ENCODE data around the gene MRE11.
"Not testable (repeated sequence)": the region's sequence is repeated elsewhere in the genome, so short reads cannot be mapped to it uniquely, and the experiment has no call there.

Gene MRE11

GRCh38 chr11:94405062-94405833, 88.4 kb downstream of the MRE11 start:
- Histone ChIP-seq H3K9me3 (ENCODE audit: control insufficient read depth, insufficient read depth, low read length) (no peaks in the 10 kb centered on the region), H3K27me3 (ENCODE audit: control insufficient read depth, insufficient read depth, low read length) (peaks cover 28% of the 10 kb centered on the region), H3K36me3 (ENCODE audit: control insufficient read depth, insufficient read depth, low read length) (no peaks in the 10 kb centered on the region), H3K9ac (ENCODE audit: low read depth, low read length) (no peak overlapping the region), H3K4me3 (ENCODE audit: low read depth, low read length) (no peak overlapping the region), H3K4me1 (ENCODE audit: control insufficient read depth, insufficient read depth, low read length) (no peaks in the 10 kb centered on the region)

DNA sequence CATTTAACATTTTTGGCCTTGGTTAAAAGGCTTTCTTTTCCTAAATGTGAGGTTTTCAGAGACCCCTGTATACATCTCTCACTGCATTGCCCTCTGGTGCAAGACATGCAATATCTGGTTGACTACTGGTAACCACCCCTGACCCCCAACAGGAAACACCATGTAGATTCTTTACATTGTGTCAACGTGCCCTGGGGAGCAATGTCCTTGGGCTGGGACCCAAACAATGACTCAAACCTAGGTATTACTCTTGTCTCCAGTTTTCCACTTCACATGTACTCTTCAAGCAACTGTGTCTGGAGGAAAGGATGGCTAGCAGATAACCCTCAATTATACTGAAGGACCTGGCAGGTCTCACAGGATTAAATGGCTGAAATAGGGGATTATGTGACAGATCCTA, 91.3 kb downstream of the MRE11 start:
- Histone ChIP-seq H3K36me3 (ENCODE audit: control insufficient read depth, insufficient read depth, low read length) (no peaks in the 10 kb centered on the region), H3K9me3 (ENCODE audit: control insufficient read depth, insufficient read depth, low read length) (no peaks in the 10 kb centered on the region), H3K9ac (ENCODE audit: low read depth, low read length) (no peak overlapping the region), H3K27me3 (ENCODE audit: control insufficient read depth, insufficient read depth, low read length) (peaks cover 46% of the 10 kb centered on the region), H3K4me3 (ENCODE audit: low read depth, low read length) (no peak overlapping the region), H3K4me1 (ENCODE audit: control insufficient read depth, insufficient read depth, low read length) (no peaks in the 10 kb centered on the region)

GRCh38 chr11:94401773-94402265, 91.8 kb downstream of the MRE11 start:
- Histone ChIP-seq H3K9ac (ENCODE audit: low read depth, low read length) (no peak overlapping the region), H3K27me3 (ENCODE audit: control insufficient read depth, insufficient read depth, low read length) (peaks cover 46% of the 10 kb centered on the region), H3K4me3 (ENCODE audit: low read depth, low read length) (peak overlapping the region; percentile 68), H3K9me3 (ENCODE audit: control insufficient read depth, insufficient read depth, low read length) (no peaks in the 10 kb centered on the region), H3K4me1 (ENCODE audit: control insufficient read depth, insufficient read depth, low read length) (no peaks in the 10 kb centered on the region), H3K36me3 (ENCODE audit: control insufficient read depth, insufficient read depth, low read length) (no peaks in the 10 kb centered on the region)

DNA sequence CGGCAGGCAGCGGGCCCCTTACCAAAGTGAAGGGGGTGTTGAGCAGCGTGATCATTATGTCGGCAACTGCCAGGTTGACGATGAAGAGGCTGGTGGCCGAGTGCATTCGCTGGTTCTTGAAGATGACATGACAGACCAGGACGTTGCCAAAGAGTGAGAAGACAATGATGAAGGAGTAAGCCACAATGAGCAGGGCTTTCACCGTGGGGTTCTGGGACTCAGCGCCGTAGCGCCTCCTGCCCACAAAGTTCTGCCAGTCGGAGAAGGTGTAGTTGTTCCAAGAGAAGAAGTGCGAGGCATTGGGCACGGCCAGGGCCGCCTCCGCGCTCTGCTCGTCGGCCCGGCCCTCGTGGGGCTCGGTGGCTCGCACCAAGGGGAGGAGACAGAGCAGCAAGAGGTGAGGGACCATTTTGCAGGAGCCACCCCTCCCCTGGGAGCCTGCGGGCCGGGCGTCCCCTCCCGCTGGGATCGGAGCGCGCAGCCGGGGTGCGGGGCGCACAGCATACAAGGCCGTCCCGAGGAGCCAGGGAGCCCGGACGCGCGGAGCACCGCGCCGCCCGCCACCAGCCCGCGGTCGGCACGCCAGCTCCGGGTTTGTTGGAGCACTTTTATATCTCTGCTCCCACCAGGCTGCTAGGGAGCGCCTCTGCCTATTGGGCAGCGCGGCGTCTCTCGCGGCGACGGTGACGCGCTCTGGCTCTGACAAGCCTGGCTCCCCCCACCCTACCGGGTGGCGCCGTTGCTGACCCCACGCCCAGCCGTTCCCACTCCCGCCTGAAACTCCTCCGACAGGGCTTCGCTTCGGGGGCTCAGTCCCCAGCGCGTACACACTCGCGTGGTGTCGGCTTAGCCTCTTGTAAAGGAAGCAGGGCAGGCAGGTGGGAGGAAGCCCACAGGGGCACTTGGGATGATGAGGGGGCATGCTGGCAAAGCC, 92.5 kb downstream of the MRE11 start, which contains the start of gene GPR83:
Gene GPR83, minus strand, starts transcription at position 581 of the 934 bp plus-strand sequence. Its CDS starts 172 bp downstream, at position 409.
- Histone ChIP-seq H3K36me3 (ENCODE audit: control insufficient read depth, insufficient read depth, low read length) (no peaks in the 10 kb centered on the region), H3K27me3 (ENCODE audit: control insufficient read depth, insufficient read depth, low read length) (peaks cover 46% of the 10 kb centered on the region), H3K4me1 (ENCODE audit: control insufficient read depth, insufficient read depth, low read length) (no peaks in the 10 kb centered on the region), H3K9me3 (ENCODE audit: control insufficient read depth, insufficient read depth, low read length) (no peaks in the 10 kb centered on the region), H3K9ac (ENCODE audit: low read depth, low read length) (no peak within 1 kb of the TSS), H3K4me3 (ENCODE audit: low read depth, low read length) (peak within 1 kb of the TSS; percentile 68)

- peak overlapping the region; percentile 68 for H3K4me3 ChIP-seq (ENCODE audit: low read depth, low read length)
- H3K27me3 ChIP-seq (ENCODE audit: control insufficient read depth, insufficient read depth, low read length) = peaks cover 46% of the 10 kb centered on the region
- no peaks in the 10 kb centered on the region for H3K4me1 ChIP-seq (ENCODE audit: control insufficient read depth, insufficient read depth, low read length)
- H3K9ac ChIP-seq (ENCODE audit: low read depth, low read length) = no peak overlapping the region
- no peaks in the 10 kb centered on the region for H3K36me3 ChIP-seq (ENCODE audit: control insufficient read depth, insufficient read depth, low read length)
- no peaks in the 10 kb centered on the region for H3K9me3 ChIP-seq (ENCODE audit: control insufficient read depth, insufficient read depth, low read length)
Observed at GRCh38 chr11:94400457-94400838, 93.2 kb downstream of the MRE11 start.

DNA sequence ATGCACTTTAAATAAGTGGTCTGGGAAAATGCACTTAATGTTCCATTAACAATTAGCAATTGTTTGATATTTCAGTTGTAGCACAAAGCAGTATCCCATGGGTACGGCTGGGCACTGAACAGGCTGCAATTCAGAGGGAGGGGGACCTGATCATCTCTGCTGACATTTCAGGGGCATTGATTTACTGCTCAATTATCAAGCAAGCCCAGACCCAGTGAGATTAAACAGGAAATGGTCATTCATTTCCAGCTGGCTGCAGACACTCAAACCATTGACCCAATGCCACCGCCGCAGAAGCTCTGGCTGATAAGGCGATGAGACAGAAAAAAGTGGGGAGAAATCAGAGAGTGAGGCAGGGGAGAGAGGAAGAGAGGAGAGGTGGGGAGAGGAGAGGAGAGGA, 93.6 kb downstream of the MRE11 start:
- Histone ChIP-seq H3K27me3 (ENCODE audit: control insufficient read depth, insufficient read depth, low read length) (peaks cover 46% of the 10 kb centered on the region), H3K9me3 (ENCODE audit: control insufficient read depth, insufficient read depth, low read length) (no peaks in the 10 kb centered on the region), H3K36me3 (ENCODE audit: control insufficient read depth, insufficient read depth, low read length) (no peaks in the 10 kb centered on the region), H3K4me1 (ENCODE audit: control insufficient read depth, insufficient read depth, low read length) (no peaks in the 10 kb centered on the region), H3K4me3 (ENCODE audit: low read depth, low read length) (no peak overlapping the region), H3K9ac (ENCODE audit: low read depth, low read length) (no peak overlapping the region)

- H3K4me3 ChIP-seq (ENCODE audit: low read depth, low read length) = no peak overlapping the region
- H3K4me1 ChIP-seq (ENCODE audit: control insufficient read depth, insufficient read depth, low read length) = no peaks in the 10 kb centered on the region
- no peaks in the 10 kb centered on the region for H3K36me3 ChIP-seq (ENCODE audit: control insufficient read depth, insufficient read depth, low read length)
- H3K9me3 ChIP-seq (ENCODE audit: control insufficient read depth, insufficient read depth, low read length) = no peaks in the 10 kb centered on the region
- no peak overlapping the region for H3K9ac ChIP-seq (ENCODE audit: low read depth, low read length)
- H3K27me3 ChIP-seq (ENCODE audit: control insufficient read depth, insufficient read depth, low read length) = peaks cover 42% of the 10 kb centered on the region
Observed at GRCh38 chr11:94398101-94398500, 95.5 kb downstream of the MRE11 start.

DNA sequence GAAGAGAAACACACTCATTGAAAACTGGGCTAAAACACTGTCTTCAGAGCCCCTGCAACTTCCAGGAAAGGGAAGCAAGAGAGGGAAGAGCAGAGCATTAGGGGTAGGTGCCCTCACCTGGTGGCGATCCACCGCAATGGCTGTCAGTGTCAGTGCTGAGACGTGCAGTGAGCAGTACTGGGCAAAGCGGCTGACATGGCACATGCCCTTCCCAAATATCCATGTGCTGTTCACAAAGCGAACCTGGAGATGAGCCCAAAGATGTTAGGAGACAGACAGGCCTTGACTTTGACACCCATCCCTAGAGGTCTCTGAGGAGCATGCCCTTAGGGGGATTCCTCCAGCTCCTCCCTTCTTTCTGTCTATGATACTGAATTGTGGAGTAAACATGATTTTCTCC, 97.4 kb downstream of the MRE11 start:
- Histone ChIP-seq H3K27me3 (ENCODE audit: control insufficient read depth, insufficient read depth, low read length) (peaks cover 26% of the 10 kb centered on the region), H3K4me3 (ENCODE audit: low read depth, low read length) (no peak overlapping the region), H3K9me3 (ENCODE audit: control insufficient read depth, insufficient read depth, low read length) (no peaks in the 10 kb centered on the region), H3K4me1 (ENCODE audit: control insufficient read depth, insufficient read depth, low read length) (no peaks in the 10 kb centered on the region), H3K36me3 (ENCODE audit: control insufficient read depth, insufficient read depth, low read length) (no peaks in the 10 kb centered on the region), H3K9ac (ENCODE audit: low read depth, low read length) (no peak overlapping the region)

DNA sequence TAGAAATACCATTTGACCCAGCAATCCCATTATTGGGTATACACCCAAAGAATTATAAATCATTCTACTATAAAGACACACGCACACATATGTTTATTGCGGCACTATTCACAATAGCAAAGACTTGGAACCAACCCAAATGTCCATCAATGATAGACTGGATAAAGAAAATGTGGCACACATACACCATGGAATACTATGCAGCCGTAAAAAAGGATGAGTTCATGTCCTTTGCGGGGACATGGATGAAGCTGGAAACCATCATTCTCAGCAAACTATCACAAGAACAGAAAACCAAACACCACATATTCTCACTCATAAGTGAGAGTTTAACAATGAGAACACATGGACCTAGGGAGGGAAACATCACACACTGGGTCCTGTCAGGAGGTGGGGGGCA, 101.7 kb downstream of the MRE11 start:
- H3K36me3 ChIP-seq (ENCODE audit: control insufficient read depth, insufficient read depth, low read length); H3K4me3 ChIP-seq (ENCODE audit: low read depth, low read length); H3K4me1 ChIP-seq (ENCODE audit: control insufficient read depth, insufficient read depth, low read length); H3K27me3 ChIP-seq (ENCODE audit: control insufficient read depth, insufficient read depth, low read length); H3K9ac ChIP-seq (ENCODE audit: low read depth, low read length); H3K9me3 ChIP-seq (ENCODE audit: control insufficient read depth, insufficient read depth, low read length): not testable (repeated sequence)

DNA sequence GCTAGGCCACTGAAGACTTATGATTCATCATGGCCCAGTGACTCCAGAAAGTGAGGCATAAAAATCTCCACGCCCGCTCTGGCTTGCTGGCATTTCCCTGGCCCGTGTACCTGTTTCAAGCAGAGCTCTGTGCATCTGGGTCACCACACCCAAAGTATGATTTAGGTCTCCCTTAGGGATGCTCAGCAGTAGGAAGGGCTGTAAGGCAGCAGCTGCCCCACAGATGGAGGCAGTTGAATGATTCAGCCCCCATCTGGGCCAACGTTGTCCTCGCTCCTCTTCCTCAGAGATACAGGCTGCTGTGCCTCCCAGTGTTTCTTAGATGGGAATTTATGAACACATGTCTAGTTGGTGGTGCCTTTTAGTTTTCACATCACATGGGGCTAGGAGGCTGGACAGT, 114.0 kb downstream of the MRE11 start:
- no peaks in the 10 kb centered on the region for H3K9me3 ChIP-seq (ENCODE audit: control insufficient read depth, insufficient read depth, low read length)
- no peak overlapping the region for H3K4me3 ChIP-seq (ENCODE audit: low read depth, low read length)
- H3K4me1 ChIP-seq (ENCODE audit: control insufficient read depth, insufficient read depth, low read length) = no peaks in the 10 kb centered on the region
- H3K27me3 ChIP-seq (ENCODE audit: control insufficient read depth, insufficient read depth, low read length) = no peaks in the 10 kb centered on the region
- H3K9ac ChIP-seq (ENCODE audit: low read depth, low read length) = no peak overlapping the region
- H3K36me3 ChIP-seq (ENCODE audit: control insufficient read depth, insufficient read depth, low read length) = no peaks in the 10 kb centered on the region

DNA sequence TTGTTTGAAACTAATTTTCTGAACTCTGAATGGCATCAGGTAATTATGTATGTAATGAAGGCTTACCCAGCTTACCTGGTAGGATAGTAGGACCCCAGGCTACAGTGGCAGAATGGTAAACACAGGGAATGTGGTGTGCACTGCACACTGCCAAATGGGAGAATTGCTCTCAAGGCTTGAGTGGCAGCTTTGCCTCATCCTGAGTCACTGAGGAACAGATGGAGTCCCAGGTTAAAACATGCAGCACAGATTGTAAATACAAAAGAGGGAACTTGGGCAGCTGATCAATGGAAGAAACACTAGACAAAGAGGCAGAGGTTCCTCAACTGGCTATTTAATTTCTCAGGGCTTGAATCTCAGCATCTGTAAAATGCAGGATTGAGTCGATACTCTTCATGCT, 116.8 kb downstream of the MRE11 start:
- Histone ChIP-seq H3K27me3 (ENCODE audit: control insufficient read depth, insufficient read depth, low read length) (no peaks in the 10 kb centered on the region), H3K36me3 (ENCODE audit: control insufficient read depth, insufficient read depth, low read length) (no peaks in the 10 kb centered on the region), H3K9me3 (ENCODE audit: control insufficient read depth, insufficient read depth, low read length) (no peaks in the 10 kb centered on the region), H3K9ac (ENCODE audit: low read depth, low read length) (no peak overlapping the region), H3K4me1 (ENCODE audit: control insufficient read depth, insufficient read depth, low read length) (no peaks in the 10 kb centered on the region), H3K4me3 (ENCODE audit: low read depth, low read length) (no peak overlapping the region)
